ENCODE results near the gene RILPL1.
"Not testable (repeated sequence)": the region's sequence is repeated elsewhere in the genome, so short reads cannot be mapped to it uniquely, and the experiment has no call there.

GRCh38 chr12:123514582-123515221 lies 18.8 kb downstream of the RILPL1 start:
- TF ChIP-seq CTCF, POLR2A (IDR thresholded peaks at IDR 0.05): not testable (repeated sequence)
